ENCODE data around the gene ARFIP2.

DNA sequence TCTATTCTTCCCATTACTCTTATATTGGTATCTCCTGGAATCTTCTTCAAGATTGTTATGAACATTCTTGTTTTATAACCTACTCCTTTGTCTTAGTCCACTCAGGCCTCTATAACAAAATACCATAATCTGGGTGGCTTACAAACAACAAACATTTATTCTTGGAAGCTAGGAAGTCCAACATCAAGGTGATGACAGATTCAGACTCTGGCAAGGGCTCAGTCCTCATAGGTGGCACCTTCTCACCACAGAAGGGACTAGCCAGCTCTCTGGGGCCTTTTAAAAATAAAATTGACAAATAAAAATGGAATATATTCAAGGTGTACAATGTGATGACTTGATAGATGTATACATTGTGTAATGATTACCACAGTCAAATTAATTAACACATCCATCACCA is 35.7 kb upstream of the ARFIP2 start:
- TF ChIP-seq POLR2A (IDR thresholded peaks at IDR 0.05; ENCODE audit: low read length): no peak
- TF ChIP-seq HOXB13 (CRISPR knock-in tag; IDR thresholded peaks at IDR 0.05; ENCODE audit: low read depth): no peak
- TF ChIP-seq, protein P1, sequence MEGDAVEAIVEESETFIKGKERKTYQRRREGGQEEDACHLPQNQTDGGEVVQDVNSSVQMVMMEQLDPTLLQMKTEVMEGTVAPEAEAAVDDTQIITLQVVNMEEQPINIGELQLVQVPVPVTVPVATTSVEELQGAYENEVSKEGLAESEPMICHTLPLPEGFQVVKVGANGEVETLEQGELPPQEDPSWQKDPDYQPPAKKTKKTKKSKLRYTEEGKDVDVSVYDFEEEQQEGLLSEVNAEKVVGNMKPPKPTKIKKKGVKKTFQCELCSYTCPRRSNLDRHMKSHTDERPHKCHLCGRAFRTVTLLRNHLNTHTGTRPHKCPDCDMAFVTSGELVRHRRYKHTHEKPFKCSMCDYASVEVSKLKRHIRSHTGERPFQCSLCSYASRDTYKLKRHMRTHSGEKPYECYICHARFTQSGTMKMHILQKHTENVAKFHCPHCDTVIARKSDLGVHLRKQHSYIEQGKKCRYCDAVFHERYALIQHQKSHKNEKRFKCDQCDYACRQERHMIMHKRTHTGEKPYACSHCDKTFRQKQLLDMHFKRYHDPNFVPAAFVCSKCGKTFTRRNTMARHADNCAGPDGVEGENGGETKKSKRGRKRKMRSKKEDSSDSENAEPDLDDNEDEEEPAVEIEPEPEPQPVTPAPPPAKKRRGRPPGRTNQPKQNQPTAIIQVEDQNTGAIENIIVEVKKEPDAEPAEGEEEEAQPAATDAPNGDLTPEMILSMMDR (IDR thresholded peaks at IDR 0.05): no peak
- TF ChIP-seq EP300 (IDR thresholded peaks at IDR 0.05): no peak
- TF ChIP-seq MYC (IDR thresholded peaks at IDR 0.05; ENCODE audit: borderline replicate concordance, low read length): no peak
- no peak for TF ChIP-seq HEYL (CRISPR knock-in tag; IDR thresholded peaks at IDR 0.05)
- no peak for TF ChIP-seq SREBF2 (IDR thresholded peaks at IDR 0.05)
- TF ChIP-seq ZNF302 (CRISPR knock-in tag; IDR thresholded peaks at IDR 0.05): no peak
- TF ChIP-seq NR3C1 (IDR thresholded peaks at IDR 0.05): no peak
